DMS 273 (cell line): Measurements from ENCODE around the gene HOXA4.

Experiments used
- DNase-seq: peaks from one replicate; lab custom pipeline; 2025; ENCODE audit not compliant: unreplicated experiment; lab: John Stamatoyannopoulos, UW

HOXA4 gene

DNA sequence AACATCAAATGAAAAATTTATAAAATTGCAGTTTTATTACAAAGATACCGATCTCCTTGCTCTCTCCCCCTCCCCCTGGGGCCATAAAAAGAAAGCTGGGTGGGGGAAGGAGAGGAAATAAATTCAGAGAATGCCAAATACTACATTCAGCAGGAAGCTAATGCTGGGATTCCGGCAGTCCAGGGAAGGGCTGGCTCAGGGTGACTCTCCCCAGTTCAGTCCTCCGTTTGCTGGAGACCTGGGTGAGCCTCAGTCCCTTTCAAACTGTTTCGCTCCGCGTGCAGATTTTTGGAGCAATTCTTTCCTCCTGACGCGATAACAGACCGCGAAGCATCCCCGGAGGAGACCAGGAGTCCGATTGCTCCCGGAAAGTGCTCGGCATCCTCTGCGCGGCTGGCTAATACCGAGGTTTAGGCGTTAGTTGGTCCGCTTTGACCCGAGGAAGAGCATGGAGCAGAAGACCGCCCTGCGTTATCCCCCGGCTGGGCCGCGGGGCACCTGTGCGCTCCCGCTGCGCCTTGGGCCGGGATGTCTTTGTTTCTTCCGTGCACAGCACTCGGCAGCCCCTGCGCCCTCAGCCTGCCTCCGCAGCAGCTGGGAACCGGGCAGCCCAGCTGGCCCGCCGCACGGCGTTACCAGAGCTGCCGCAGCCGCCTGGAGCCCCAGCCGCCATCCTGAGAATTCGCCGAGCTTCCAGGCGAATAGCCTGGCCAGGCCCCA is 24.2 kb downstream of the HOXA4 start:
- DNase-seq = no peak

DNA sequence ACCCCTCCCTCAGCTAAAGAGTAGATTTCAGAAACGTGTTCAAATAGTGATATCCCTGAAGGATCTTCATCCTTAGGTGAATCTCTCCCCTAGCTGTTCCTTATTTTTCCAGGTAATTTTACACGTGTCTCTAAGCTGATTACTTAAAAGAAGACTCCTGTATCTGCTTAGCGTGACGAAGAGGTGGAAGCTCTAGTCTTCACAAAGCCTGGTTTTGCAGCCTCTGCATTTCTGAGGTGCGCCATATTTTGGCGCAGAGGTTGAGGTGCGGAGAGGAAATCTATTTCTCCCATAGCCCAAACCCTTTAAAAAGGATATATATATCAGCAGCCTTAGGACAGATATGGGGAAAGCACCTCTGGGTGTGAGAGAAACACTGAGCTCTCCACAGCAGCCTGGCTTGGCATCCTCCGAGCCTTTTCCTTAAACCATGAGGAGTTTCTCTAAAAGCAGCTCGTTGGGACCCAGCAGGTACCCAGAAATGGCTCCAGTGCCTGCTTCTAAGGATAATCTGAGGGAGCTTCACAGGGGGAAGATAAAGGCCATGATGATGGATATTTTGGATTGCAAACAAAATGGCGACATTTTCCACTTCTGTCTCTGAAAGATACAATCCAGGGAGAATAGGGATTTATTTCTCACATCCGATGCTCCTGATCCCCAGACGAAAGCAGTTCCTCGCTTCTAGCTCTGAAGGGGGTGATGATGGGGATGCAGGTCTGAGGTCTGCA is 25.1 kb downstream of the HOXA4 start:
- no peak for DNase-seq

DNA sequence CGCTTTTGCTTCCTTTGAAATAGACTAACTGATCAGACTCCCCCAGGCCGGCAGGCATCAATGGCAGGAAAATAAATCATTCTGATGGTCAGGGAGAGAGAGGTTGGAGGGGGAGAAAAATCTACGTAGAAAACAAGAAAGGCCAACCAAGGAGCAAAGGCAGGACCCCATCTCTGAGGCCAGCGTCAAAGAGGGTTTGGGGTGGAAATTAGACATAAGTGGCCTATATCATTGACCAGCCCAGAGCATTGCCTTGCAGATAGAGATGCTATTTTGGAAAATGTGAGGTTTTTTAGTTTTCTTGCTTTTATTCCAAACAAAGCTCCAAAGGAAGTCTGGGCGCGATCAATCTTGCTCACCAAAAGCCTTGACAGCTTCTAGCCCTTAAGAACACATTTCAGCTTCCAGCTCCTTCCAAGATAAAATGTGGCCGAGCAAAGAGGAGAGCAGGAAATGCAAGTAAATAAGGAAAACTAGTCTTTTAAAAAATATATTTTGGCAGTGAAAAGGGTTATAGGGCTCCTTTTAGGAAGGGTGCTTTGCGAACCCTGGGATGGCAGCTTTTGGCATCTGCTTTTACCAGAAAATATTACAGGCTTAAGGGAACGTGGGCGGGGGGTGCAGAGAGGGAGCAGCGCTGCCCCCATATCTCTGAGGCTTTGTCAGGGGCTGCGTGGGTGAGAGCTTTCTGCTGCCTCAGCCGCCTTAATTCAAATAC is 26.1 kb downstream of the HOXA4 start:
- no peak for DNase-seq

DNA sequence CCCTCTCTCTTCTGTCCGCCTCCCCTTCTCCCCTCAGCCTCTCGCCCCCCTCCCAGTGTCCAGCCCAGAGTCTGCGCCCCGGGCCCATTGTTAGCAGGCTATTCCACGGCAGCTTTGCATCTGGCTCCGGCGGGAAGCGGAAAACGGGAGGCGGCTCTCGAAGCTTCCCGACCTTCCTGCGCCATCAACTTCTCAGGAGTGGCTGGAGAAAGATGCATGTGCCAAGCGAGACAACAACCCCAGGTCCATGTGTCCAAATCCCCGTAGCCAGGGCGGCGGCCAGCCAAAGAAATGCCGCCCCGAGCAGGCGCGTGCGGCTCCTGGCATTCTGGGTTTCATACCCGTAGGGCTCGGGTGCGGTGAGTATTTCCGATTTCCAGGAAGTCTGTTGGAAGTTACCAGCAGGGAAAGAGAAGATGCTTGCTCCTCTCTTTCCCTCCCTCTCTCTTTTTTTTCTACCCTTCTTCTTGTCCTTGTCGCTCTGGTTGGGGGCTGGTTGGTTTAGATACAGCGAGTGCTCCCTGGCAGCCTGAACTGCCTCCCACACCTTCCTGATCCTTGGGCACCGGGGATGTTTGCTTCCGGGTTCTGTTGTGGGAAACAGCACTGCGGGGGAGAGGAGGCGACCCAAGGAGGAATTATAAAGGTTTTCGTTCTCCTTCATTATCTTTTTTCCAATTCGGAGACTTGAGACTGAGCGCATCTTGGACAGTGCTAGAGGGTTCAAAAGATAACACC is 26.9 kb downstream of the HOXA4 start:
- DNase-seq = peak; percentile 48

DNA sequence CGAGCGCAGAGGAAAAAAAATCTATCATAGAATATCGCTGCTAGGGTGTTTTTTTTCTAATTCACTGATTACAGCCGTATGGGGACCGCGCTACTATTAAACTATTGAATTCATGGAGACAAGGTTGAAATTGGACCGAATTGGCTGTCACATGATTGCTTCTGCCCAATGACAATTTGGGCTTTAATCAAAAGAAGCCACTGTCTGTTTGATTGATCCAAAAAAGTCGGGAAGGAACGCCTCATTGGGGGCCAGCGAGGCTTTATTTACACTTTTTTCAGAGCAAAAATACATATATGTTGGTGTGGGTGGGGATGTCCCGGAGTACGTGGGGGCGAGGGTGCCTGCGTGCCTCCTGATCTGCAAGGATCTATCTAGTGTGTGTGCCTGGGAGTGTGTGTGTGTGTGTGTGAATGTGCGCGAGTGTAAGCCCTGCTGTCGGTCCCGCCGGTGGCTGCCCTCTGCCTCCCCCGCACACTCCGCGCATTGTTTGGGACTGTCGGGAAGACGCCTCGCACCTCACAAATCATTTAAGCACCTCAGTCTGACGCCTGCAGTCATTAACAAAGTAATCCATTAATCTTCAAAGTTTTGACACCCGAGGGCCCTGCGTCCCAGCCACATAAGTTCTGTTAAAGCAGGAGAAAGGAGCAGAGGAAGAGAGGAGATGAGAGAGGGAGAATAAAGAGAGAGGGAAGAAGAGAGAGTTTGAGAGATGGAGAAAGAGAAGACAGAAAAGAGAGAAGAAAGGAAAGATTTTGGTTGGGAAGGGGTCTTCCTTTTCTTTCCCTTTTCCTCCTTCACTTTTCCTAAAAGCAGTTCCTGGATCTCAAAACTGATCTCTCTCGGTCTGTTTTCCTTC is 27.7 kb downstream of the HOXA4 start, which contains the start of gene HOXA2:
TSS of gene HOXA2 (minus strand) at position 103 of the 862 bp plus-strand sequence. CDS start 183 bp downstream, outside the sequence.
- no peak for DNase-seq

DNA sequence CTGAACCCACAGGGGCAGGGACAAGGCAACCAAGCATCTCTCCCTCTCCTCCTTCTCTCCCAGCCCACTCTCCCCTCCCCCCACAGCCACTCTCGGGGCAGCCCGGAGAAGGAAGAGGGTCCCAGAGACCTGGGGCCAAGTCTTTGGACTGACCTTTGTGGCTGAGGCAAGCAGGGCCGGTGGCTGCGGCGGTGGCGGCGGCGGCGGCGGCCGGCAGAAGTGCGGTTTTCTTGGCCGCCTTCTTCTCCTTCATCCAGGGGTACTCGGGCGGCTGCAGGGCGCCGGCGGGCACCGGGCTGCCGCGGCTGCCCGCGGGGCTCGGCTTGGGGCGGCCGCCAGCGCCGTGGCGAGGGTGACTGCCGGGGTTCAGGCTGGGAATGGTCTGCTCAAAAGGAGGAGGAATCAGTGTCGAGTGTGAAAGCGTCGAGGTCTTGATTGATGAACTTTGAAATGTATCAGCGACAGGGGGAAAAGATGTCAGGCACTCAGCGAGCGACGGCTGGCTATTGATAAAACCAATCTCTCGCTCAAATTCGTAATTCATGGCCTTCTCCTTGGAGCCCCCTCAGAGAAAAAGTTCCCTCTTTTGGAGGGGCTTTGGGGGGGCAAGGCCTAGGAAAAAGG is 28.5 kb downstream of the HOXA4 start:
- DNase-seq = no peak

DNA sequence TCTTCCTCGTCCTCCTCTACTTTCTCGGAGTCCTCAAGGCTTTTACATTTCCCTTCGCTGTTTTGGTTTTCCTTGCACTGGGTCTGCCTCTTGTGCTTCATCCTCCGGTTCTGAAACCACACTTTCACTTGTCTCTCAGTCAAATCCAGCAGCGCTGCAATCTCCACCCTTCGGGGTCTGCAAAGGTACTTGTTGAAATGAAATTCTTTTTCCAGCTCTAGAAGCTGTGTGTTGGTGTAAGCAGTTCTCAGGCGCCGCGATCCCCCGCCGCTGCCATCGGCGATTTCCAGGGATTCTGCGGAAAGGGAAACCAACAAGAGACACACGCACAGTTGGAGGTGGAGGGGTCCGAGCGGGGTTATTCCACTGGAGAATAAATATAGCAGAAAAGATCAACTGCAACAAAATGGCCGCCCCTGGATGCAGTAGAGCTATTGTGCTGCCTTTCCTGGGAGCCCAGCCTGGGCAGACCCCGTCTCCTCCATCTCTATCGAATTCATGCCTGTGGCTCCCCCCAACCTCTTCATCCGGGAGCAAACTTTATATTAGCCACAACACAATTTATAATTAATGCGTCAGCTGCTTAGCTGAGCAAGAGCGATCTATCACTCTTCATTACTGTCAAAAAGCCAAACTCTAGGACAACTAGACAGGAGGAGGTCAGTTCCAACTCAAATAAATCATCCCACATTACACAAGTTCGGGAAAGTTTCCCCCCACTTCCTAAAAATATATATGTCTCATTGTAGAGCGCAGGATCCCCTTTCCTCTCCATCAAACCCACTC is 29.2 kb downstream of the HOXA4 start:
- DNase-seq = no peak

DNA sequence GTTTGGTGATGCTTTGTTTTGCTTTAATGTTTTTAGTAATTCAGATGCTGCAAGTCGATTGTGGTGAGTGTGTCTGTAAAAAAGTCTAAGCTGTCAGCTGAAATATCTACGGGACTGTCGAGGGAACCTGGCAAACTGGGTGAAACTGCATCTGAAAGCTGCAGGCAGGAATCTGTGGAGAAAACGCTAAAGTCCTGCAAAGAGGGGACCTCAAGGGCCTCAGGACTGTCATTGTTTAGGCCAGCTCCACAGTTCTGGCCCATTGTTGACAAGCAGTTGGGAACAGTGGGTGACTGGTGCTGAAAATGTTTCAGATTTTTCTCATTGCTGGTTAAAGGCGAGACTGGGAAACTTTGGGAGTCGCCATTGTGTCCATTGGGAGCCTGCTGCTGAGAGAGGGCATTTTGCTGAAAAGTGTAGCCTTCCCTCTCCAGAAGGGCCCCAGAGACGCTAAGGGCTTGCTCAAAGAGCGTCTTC is 29.8 kb downstream of the HOXA4 start:
- DNase-seq = no peak

DNA sequence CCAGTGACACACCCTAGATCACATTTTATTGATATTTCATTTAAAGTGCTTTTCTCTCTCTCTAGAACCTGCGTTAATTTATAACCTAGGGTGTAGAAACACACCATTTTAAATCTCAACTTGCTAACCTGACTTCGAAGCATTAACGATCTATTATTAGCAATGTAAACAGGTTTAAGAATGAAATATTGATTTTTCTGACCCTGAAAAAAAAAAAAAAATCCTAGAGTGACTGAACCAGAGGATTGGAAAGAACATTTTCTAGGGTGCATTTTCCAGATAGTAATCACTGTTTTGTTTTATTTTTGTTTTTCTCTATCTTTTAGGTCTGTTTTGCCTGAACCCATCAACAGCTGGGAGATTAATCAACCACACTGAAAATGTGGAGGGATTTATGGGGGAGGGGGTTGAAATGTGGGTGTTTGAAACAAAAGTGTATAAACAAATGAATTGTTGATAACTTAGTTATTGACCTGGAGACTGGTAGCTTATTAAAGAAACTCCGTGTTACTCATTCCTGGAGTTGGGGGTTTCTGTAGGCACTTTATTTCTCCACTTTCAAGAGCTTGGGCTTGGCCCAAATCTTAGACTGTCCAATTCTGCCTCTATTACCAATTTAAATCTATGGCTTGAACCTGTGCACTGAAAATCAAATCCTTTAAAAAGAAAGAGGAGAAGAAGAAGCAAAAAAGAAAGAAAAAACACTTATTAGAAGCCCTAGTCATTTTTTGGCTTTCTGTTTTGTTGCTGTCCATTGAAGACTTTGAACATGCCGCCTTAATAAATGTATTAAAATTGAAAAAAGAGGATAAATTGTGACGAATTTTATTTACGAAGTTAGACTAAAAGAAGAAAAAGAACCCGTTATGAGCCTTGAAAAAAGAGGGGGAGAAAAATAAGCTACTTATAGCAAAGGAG is 30.8 kb downstream of the HOXA4 start:
- no peak for DNase-seq

DNA sequence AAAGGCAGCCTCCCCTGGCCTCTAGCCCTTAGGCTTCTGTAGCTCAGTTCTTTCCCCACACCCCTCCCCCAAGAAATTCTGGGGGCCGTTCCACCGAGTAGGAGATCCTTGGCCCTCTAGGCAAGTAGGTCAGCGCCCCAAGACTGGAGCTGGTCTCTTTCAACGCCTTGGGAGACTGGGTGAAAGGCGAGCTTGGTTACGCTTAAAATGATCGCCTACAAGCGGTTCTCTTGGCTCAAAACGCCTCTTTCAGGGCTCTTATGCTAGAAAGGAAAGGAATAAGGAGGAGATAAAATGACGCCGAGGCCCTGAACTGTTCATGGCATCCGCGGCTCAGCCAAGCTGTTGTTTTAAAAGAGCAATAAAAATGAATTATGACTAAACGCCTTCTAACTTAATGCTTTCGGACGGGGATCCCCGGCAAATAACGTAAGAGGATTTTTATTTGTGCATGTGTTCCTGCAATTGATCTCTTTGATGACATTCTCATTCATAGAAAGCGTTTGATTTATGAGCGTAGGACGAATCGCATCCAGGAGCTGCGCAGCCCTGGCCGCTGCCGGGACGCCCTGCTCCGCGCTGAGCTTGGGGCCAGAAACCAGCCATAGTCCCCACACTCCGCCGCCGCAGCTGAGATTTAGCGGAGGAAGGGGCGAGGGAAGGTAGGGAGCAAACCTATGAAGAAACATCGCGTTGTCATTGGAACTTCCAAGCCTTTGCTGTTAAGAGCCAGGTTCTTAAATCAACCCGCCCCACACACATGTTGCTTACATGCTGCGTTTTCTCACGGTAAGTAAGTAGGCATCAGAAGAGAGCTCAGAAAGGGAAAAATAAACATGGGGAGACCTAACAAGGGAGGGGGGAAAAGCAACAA is 31.7 kb downstream of the HOXA4 start:
- no peak for DNase-seq

DNA sequence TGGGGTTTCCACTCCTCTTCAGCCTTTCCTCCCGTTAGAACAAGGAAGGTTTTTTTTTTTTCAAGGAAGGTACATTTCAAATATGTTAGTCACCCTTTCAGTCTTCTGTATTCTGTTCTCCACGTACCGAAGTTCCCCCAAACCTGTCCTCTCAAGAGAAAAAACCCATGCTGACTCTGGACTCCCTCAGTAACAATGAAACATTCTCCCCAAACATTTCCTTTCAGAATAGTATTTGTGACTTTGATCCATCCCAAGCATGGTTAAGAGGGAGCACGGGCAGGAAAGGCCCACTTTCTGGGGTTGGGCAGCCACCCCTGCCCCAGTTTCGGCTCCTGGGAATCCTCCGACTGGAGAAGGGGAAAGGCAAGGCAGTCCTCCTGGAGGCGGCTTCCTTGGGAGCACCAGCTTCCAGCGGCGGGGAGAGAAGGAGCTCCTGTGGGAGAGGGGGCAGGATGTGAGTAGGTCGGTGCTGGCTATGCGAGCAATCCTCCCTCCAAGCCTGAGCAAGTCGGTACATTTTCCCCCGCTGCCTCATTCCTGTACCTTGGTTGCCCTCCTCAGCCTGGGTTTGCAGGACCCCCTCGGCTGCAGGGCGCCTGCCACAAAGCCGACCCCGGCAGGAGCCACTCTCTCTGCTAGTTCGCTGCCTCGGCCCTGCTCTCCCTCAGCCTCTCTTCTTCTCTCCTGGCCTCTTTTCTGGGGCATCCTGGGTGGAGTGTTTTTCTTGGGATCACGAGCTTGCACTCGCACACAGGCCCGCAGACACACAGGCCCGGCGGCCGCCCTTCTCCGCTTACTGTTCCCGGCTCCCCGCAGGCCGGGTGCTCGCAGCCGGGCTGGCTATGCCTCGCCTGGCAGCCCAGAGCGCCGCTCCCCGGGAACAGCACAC is 32.6 kb downstream of the HOXA4 start:
- DNase-seq = no peak

DNA sequence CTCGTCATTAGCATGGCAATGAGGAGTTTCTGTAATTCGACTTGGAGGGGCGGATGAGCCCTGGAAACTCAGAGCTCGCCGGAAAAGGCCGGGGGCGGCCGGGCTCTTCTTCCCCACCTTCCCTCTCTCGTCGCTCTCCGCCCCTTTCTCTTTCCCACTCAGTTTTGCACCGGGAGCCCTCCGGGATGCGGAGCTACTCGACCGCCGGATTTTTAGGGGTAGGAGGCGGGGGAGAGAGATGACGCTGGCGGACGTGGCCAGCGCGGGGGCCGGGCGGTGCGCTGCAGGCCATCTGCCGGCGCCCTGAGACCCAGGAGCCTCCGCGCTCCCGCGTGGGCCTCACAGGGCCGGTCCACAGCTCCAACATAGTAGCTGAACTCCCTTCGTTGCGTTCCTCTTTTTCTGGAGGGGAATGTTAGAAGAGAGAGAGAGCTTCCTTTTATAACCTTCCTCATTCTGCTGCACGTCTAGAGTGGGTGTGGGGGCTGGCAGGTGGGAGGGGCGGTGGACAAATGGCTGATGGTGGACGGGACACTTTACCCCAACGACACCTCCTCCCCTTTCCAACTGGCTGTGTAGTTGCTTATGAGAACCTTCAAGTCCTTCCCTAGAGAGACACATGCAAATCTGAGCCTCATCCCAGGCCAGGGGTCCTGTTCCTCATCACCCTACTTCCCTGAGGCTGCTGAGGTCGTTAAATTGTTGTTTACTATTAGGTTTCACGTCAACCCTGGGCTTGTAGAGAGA is 33.6 kb downstream of the HOXA4 start:
- DNase-seq = peak; percentile 71

DNA sequence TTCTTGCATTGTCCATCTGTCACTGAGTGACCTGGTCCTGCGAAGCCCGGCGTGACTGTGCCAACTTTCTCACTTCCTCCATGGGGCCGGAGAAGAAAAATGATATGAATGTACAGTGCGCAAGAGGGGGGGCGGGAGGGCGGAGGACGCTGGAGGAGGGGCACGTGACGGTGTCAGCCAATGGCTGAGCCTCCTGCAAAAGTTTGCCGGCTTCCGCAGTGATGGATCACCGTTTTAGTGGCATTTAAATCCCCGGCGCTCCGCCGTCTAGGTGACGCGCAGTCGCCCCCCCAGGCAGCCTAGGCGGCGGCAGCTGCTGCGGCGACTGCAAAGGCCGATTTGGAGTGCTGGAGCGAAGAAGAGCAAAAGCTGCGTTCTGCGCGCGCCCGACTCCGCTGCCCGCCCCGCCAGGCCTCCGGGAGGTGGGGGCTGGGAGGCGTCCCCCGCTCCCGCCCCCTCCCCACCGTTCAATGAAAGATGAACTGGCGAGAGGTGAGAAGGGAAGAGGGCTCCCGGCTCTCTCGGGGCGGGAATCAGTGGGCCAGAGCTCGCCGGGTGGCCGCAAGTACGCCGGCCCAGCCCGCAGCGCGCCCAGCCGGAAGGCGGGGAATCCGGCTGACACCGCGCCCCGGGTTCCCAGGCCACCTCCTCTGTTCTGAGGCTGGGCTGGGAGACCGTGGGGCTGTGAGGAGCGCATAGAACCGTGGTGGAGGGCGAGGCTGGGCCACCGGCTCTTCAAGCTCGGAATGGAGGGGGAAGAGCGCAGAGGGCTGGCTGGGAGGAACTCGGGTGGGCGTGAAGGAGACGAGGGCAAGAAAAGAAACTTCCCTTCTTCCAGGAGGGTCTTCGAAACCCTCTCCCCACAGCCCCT is 34.4 kb downstream of the HOXA4 start, which contains the start of gene HOXA1:
TSS of gene HOXA1 (minus strand) at position 104 of the 871 bp plus-strand sequence. CDS start at position 16, 88 bp downstream.
- peak; percentile 97 for DNase-seq
